SH-SY5Y (cell line): ENCODE results near the gene SGMS1.

Source experiments
- GATA2 ChIP-seq: IDR thresholded peaks from 2 replicates; pipeline ENCODE4 v1.6.1; 2011; ENCODE audit warnings: mild to moderate bottlenecking, low read depth, low read length
- GATA3 ChIP-seq: IDR thresholded peaks from 2 replicates; pipeline ENCODE4 v1.6.1; 2011; ENCODE audit warnings: low read depth, mild to moderate bottlenecking, low read length, moderate library complexity

SGMS1 gene

GRCh38 chr10:50325449-50326171 is 298.1 kb downstream of the SGMS1 start:
- TF ChIP-seq GATA2 = no peak
- TF ChIP-seq GATA3 = no peak

- no peak for TF ChIP-seq GATA3
- no peak for TF ChIP-seq GATA2
These were observed 298.9 kb downstream of the SGMS1 start for GRCh38 chr10:50324680-50325393.

- TF ChIP-seq GATA2 (no peak), GATA3 (no peak)
These were observed 299.7 kb downstream of the SGMS1 start for GRCh38 chr10:50324046-50324445.

GRCh38 chr10:50322077-50322476 is 301.7 kb downstream of the SGMS1 start:
- TF ChIP-seq GATA2 = no peak
- no peak for TF ChIP-seq GATA3

- no peak for TF ChIP-seq GATA2
- no peak for TF ChIP-seq GATA3
These were observed 305.6 kb downstream of the SGMS1 start for GRCh38 chr10:50318129-50318528.

- no peak for TF ChIP-seq GATA2
- no peak for TF ChIP-seq GATA3
These were observed 306.8 kb downstream of the SGMS1 start for GRCh38 chr10:50316695-50317648.

- TF ChIP-seq GATA2 (no peak), GATA3 (no peak)
These were observed 307.6 kb downstream of the SGMS1 start for GRCh38 chr10:50316174-50316573.

- TF ChIP-seq GATA3 (no peak), GATA2 (no peak)
These were observed 308.3 kb downstream of the SGMS1 start for GRCh38 chr10:50315424-50315823.

- no peak for TF ChIP-seq GATA3
- TF ChIP-seq GATA2 = no peak
These were observed 309.3 kb downstream of the SGMS1 start for GRCh38 chr10:50314169-50315071.

- TF ChIP-seq GATA3 (no peak), GATA2 (no peak)
These were observed 311.0 kb downstream of the SGMS1 start for GRCh38 chr10:50312464-50313437.

- no peak for TF ChIP-seq GATA2
These were observed 313.1 kb downstream of the SGMS1 start for GRCh38 chr10:50310560-50311174.

GRCh38 chr10:50309342-50309741 is 314.4 kb downstream of the SGMS1 start:
- TF ChIP-seq GATA2 = no peak
- no peak for TF ChIP-seq GATA3
